T-helper 17 cell (primary cell): ENCODE results near the gene ELOVL1. TPM values are rescaled to one million over a fixed set of nuclear protein-coding genes. Genes with fewer than 3 reads are reported as not detected.
"Not testable (repeated sequence)": the region's sequence is repeated elsewhere in the genome, so short reads cannot be mapped to it uniquely, and the experiment has no call there.

ENCODE experiments used
- ATAC-seq: fragments of 150-1000 bp; cut with Tn5 transposase; 2 replicates; pipeline ENCODE4 v1.10.0; 2021; ENCODE audit warnings: mild to moderate bottlenecking, moderate library complexity
- DNase-seq, 3 donors: peaks; one replicate each; pipeline versions ENCODE4 v3.0.0 to v3.0.0-alpha.2; 2020 to 2021
- H3K9me3 ChIP-seq: one replicate; pipeline ENCODE4 v1.7.0; 2013; ENCODE audit warnings: low read length, mild to moderate bottlenecking; ENCODE audit not compliant: control insufficient read depth, poor library complexity, severe bottlenecking
- H3K27ac Mint-ChIP-seq: one replicate; pipeline ENCODE4 v1.8.0; 2022; ENCODE audit warnings: mild to moderate bottlenecking, moderate library complexity, mixed read lengths
- H3K27me3 Mint-ChIP-seq: one replicate; pipeline ENCODE4 v1.8.0; 2022; ENCODE audit warnings: mixed read lengths
- H3K36me3 Mint-ChIP-seq: one replicate; pipeline ENCODE4 v1.8.0; 2022; ENCODE audit warnings: low read depth, mixed read lengths
- H3K4me1 Mint-ChIP-seq: one replicate; pipeline ENCODE4 v1.8.0; 2022; ENCODE audit warnings: mild to moderate bottlenecking, mixed read lengths
- H3K4me3 Mint-ChIP-seq: one replicate; pipeline ENCODE4 v1.8.0; 2022; ENCODE audit warnings: mild to moderate bottlenecking, moderate library complexity, mixed read lengths
- total RNA-seq, 4 donors: library from RNA in 2 of 4; stranded (reverse) in 2 of 4; gene quantifications; one replicate each; pipeline ENCODE4 v1.2.3 and lab custom pipeline; 2022 to 2026

Gene ELOVL1
- total RNA-seq, 2 donors from 2014 or later, result 32.3 to 36.9 TPM

GRCh38 chr1:43372172-43372571 lies 4.4 kb upstream of the ELOVL1 start:
- Mint-ChIP-seq H3K4me3 (no peak overlapping the region), H3K27ac (no peak overlapping the region), H3K36me3 (peaks cover 2% of the 10 kb centered on the region), H3K4me1 (peaks cover 22% of the 10 kb centered on the region), H3K27me3 (no peaks in the 10 kb centered on the region)
- ATAC-seq, result no peak
- no peak for DNase-seq
- H3K9me3 ChIP-seq, result no peaks in the 10 kb centered on the region

GRCh38 chr1:43370564-43370963 lies 2.8 kb upstream of the ELOVL1 start:
- Mint-ChIP-seq H3K27me3 (no peaks in the 10 kb centered on the region), H3K4me1 (peaks cover 28% of the 10 kb centered on the region), H3K27ac (no peak overlapping the region), H3K4me3 (peak overlapping the region; percentile 74), H3K36me3 (peaks cover 5% of the 10 kb centered on the region)
- H3K9me3 ChIP-seq, result no peaks in the 10 kb centered on the region
- ATAC-seq, result no peak
- no peak for DNase-seq

GRCh38 chr1:43369779-43370178 lies 2.0 kb upstream of the ELOVL1 start:
- H3K9me3 ChIP-seq, ATAC-seq, H3K36me3 Mint-ChIP-seq, H3K4me3 Mint-ChIP-seq, H3K27ac Mint-ChIP-seq, DNase-seq, H3K27me3 Mint-ChIP-seq: not testable (repeated sequence)
- H3K4me1 Mint-ChIP-seq, result peaks cover 32% of the 10 kb centered on the region

GRCh38 chr1:43368646-43369020 lies 822 bp upstream of the ELOVL1 start:
- H3K9me3 ChIP-seq, result no peaks in the 10 kb centered on the region
- peak overlapping the region; percentile 98 for H3K4me3 Mint-ChIP-seq
- ATAC-seq (no peak), DNase-seq (no peak)
- H3K27ac Mint-ChIP-seq, result peak overlapping the region; percentile 89
- peaks cover 35% of the 10 kb centered on the region for H3K4me1 Mint-ChIP-seq
- H3K27me3 Mint-ChIP-seq, result no peaks in the 10 kb centered on the region
- H3K36me3 Mint-ChIP-seq, result peaks cover 9% of the 10 kb centered on the region

GRCh38 chr1:43367026-43367903 lies 546 bp downstream of the ELOVL1 start:
- Mint-ChIP-seq H3K27me3 (no peaks in the 10 kb centered on the region), H3K36me3 (peaks cover 10% of the 10 kb centered on the region), H3K4me3 (peak overlapping the region; percentile 98), H3K27ac (peak overlapping the region; percentile 90), H3K4me1 (peaks cover 35% of the 10 kb centered on the region)
- ATAC-seq (peak; percentile 48), DNase-seq (peak in 1 of 3 donors; percentile 12)
- no peaks in the 10 kb centered on the region for H3K9me3 ChIP-seq

- Mint-ChIP-seq H3K27me3 (no peaks in the 10 kb centered on the region), H3K27ac (peak overlapping the region; percentile 90), H3K4me3 (peak overlapping the region; percentile 98), H3K36me3 (peaks cover 10% of the 10 kb centered on the region), H3K4me1 (peaks cover 41% of the 10 kb centered on the region)
- DNase-seq (no peak), ATAC-seq (no peak)
- no peaks in the 10 kb centered on the region for H3K9me3 ChIP-seq
Measured at GRCh38 chr1:43366601-43367025, 1.2 kb downstream of the ELOVL1 start.

GRCh38 chr1:43366179-43366578 lies 1.6 kb downstream of the ELOVL1 start:
- peaks cover 45% of the 10 kb centered on the region for H3K4me1 Mint-ChIP-seq
- DNase-seq (no peak), ATAC-seq (no peak)
- peak overlapping the region; percentile 98 for H3K4me3 Mint-ChIP-seq
- peak overlapping the region; percentile 90 for H3K27ac Mint-ChIP-seq
- no peaks in the 10 kb centered on the region for H3K27me3 Mint-ChIP-seq
- no peaks in the 10 kb centered on the region for H3K9me3 ChIP-seq
- H3K36me3 Mint-ChIP-seq, result peaks cover 12% of the 10 kb centered on the region

GRCh38 chr1:43365678-43366077 lies 2.1 kb downstream of the ELOVL1 start:
- peaks cover 12% of the 10 kb centered on the region for H3K36me3 Mint-ChIP-seq
- H3K27ac Mint-ChIP-seq, result peak overlapping the region; percentile 90
- no peak for ATAC-seq

GRCh38 chr1:43363935-43364525 lies 3.8 kb downstream of the ELOVL1 start:
- Mint-ChIP-seq H3K4me3 (no peak overlapping the region), H3K27me3 (no peaks in the 10 kb centered on the region), H3K4me1 (peaks cover 47% of the 10 kb centered on the region), H3K36me3 (peaks cover 12% of the 10 kb centered on the region), H3K27ac (peak overlapping the region; percentile 90)
- no peak for ATAC-seq
- DNase-seq, result no peak
- H3K9me3 ChIP-seq, result no peaks in the 10 kb centered on the region

More at GRCh38 chr1:43365678-43366077, 2.1 kb downstream of the ELOVL1 start:
- H3K27me3 Mint-ChIP-seq, result no peaks in the 10 kb centered on the region
- peaks cover 44% of the 10 kb centered on the region for H3K4me1 Mint-ChIP-seq
- H3K4me3 Mint-ChIP-seq, result peak overlapping the region; percentile 98
- no peaks in the 10 kb centered on the region for H3K9me3 ChIP-seq
- no peak for DNase-seq

GRCh38 chr1:43363283-43363934 lies 4.4 kb downstream of the ELOVL1 start:
- DNase-seq (no peak), ATAC-seq (no peak)
- Mint-ChIP-seq H3K27me3 (no peaks in the 10 kb centered on the region), H3K36me3 (peaks cover 12% of the 10 kb centered on the region), H3K4me3 (no peak overlapping the region), H3K4me1 (peaks cover 43% of the 10 kb centered on the region), H3K27ac (peak overlapping the region; percentile 90)
- H3K9me3 ChIP-seq, result no peaks in the 10 kb centered on the region

GRCh38 chr1:43360616-43361015 lies 7.2 kb downstream of the ELOVL1 start:
- peaks cover 33% of the 10 kb centered on the region for H3K4me1 Mint-ChIP-seq
- peaks cover 7% of the 10 kb centered on the region for H3K36me3 Mint-ChIP-seq
- H3K27me3 Mint-ChIP-seq, result no peaks in the 10 kb centered on the region
- no peak overlapping the region for H3K4me3 Mint-ChIP-seq
- ATAC-seq (no peak), DNase-seq (no peak)
- H3K9me3 ChIP-seq, result no peaks in the 10 kb centered on the region
- peak overlapping the region; percentile 8 for H3K27ac Mint-ChIP-seq

- DNase-seq (no peak), ATAC-seq (no peak)
- Mint-ChIP-seq H3K36me3 (peaks cover 7% of the 10 kb centered on the region), H3K4me3 (peak overlapping the region; percentile 93), H3K27me3 (no peaks in the 10 kb centered on the region), H3K4me1 (peaks cover 27% of the 10 kb centered on the region), H3K27ac (peak overlapping the region; percentile 16)
- no peaks in the 10 kb centered on the region for H3K9me3 ChIP-seq
Measured at GRCh38 chr1:43359696-43360095, 8.1 kb downstream of the ELOVL1 start.
